Transverse colon (tissue), 3 donors: ENCODE measurements around the gene KIAA0040.

Source experiments
- CTCF ChIP-seq, 5 experiments: fragments of 200-600 bp in 3 of 5; fragments of 450-650 bp in 2 of 5; sonication (generic) in 3 of 5; IDR thresholded peaks; 1 replicate in 2 of 5; 2 replicates in 3 of 5; pipeline ENCODE4 v1.5.1; 2016 to 2017; ENCODE audit warnings: antibody characterized with exemption in 5 of 5, inconsistent platforms in 3 of 5, mild to moderate bottlenecking in 2 of 5, moderate library complexity in 1 of 5
- POLR2A ChIP-seq: fragments of 450-650 bp; IDR thresholded peaks from one replicate; pipeline ENCODE4 v1.6.1; 2016; ENCODE audit warnings: antibody characterized with exemption, mild to moderate bottlenecking, moderate library complexity

- TF ChIP-seq CTCF (IDR thresholded peaks at IDR 0.05) (no peak), POLR2A (no peak)
Observed at GRCh38 chr1:175206687-175207086, 14.1 kb upstream of the KIAA0040 start.
